Thoracic aorta endothelial cell (primary cell): ENCODE measurements around the gene HRH1. TPM values are rescaled to one million over a fixed set of nuclear protein-coding genes. Genes with fewer than 3 reads are reported as not detected.

Experiments used
- small RNA-seq: library from RNA; depleted of rRNA; stranded (forward); fragments of <200 nt; gene quantifications from one replicate; pipeline ENCODE3, GENCODE V24; 2012
- total RNA-seq: library from RNA; depleted of rRNA; stranded (reverse); fragments of >200 nt; gene quantifications from 2 replicates; pipeline ENCODE4 v1.2.3, GENCODE V29; 2012

HRH1 gene
- 12.1 and 14.5 TPM in 2 replicates for total RNA-seq

GRCh38 chr3:11154036-11154952, at the start of gene HRH1:
TSS of gene HRH1 (plus strand) at chr3:11154493. CDS start at chr3:11259038, 104,545 bp downstream.

GRCh38 chr3:11271986-11272904, 118.0 kb downstream of the HRH1 start, which contains the start of gene ATG7:
TSS of gene ATG7 (plus strand) at chr3:11272397. CDS start at chr3:11298696, 26,299 bp downstream.

Small RNAs within 50 kb of the gene (small RNA-seq; reads per million reads assigned to genes)
- gene AC083855.1, result not detected

Other genes with a start within 250 kb of the HRH1 start
- gene SLC6A1, start 161.7 kb upstream of the HRH1 start, total RNA-seq, result under 0.01 TPM in 1 of 2 replicates, not detected in the other
- 147 and 152 TPM in 2 replicates for gene ATG7, start 117.9 kb downstream of the HRH1 start, total RNA-seq